MG63 (cell line): ENCODE results near the gene GPATCH11. TPM values are rescaled to one million over a fixed set of nuclear protein-coding genes. Genes with fewer than 3 reads are reported as not detected.

Source experiments
- DNase-seq: peaks from one replicate; pipeline ENCODE4 v3.0.0-alpha.2; 2020
- H3K27me3 ChIP-seq: fragments of 250-450 bp; sonication (Bioruptor Pico); 2 replicates; pipeline ENCODE4 v1.5.1; 2020; ENCODE audit warnings: mild to moderate bottlenecking, moderate library complexity
- H3K36me3 ChIP-seq: fragments of 250-450 bp; sonication (Bioruptor Pico); 2 replicates; pipeline ENCODE4 v1.5.1; 2020; ENCODE audit warnings: mild to moderate bottlenecking, moderate library complexity
- H3K4me3 ChIP-seq: fragments of 250-450 bp; sonication (Bioruptor Pico); 2 replicates; pipeline ENCODE4 v1.5.1; 2020; ENCODE audit warnings: mild to moderate bottlenecking, moderate library complexity
- H3K9me3 ChIP-seq: fragments of 250-450 bp; sonication (Bioruptor Pico); 2 replicates; pipeline ENCODE4 v1.5.1; 2020; ENCODE audit warnings: mild to moderate bottlenecking, moderate library complexity
- total RNA-seq: library from RNA; depleted of rRNA; stranded (reverse); fragments of >200 nt; shearing (Covaris generic); gene quantifications from 2 replicates; pipeline ENCODE4 v1.2.3, GENCODE V29; 2014; ENCODE audit warnings: low replicate concordance

Gene GPATCH11
- total RNA-seq, 1 experiment from 2014 or later, result 6.3 TPM

DNA sequence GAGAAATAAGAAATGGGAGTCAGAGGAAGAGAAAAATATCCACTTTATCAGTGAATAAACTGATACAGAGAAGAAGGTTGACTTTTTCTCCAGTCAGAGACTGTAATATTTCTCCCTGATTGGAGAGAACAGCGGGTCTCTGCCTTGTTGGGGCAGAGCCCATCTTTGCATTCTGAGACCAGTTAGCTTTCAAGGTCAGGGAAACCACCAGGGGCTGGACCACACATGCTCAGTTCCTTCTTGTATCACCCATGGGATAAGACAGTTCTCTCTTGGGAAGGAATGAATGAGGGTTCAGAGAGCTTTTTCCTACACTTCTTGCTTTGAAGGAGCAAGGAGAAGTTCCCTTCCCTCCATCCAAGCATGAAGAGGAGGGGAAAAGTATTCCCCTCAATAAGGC lies 12.2 kb downstream of the GPATCH11 start:
- peaks cover 40% of the 10 kb centered on the region for H3K36me3 ChIP-seq
- no peak for DNase-seq
- no peaks in the 10 kb centered on the region for H3K27me3 ChIP-seq
- H3K4me3 ChIP-seq, result no peak overlapping the region
- H3K9me3 ChIP-seq, result no peaks in the 10 kb centered on the region

DNA sequence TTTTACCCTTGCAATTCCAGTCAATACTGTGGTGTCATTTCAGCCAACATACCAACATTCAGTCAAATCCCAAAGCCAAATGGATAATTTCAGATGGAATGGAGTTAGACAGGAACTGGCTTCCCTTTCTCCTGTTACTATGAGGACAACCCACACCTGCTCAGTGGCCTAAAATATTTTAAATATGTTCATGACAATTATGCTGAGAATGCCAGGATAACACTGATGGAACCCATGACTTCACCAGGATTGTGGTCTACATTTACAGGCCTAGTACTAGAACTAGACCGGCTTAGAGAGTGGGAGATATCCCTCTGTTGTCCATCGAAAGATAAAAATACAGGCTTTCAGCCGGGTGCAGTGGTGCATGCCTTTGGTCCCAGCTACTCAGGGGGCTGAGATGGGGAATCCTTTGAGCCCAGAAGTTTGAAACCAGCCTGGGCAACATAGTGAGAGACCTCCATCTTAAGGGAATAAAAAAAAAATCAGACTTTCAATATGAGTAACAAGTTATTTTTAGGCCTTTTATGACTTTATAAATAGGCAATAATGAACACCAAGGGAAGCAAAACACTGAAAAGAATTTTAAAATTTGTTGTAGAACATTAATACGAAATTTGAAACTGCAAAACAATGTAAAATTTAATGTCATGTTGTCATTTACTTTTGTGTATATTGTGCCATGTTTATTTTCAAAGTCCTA lies 14.2 kb downstream of the GPATCH11 start:
- no peak for DNase-seq
- no peaks in the 10 kb centered on the region for H3K27me3 ChIP-seq
- H3K4me3 ChIP-seq, result no peak overlapping the region
- H3K36me3 ChIP-seq, result peaks cover 42% of the 10 kb centered on the region
- H3K9me3 ChIP-seq, result no peaks in the 10 kb centered on the region

DNA sequence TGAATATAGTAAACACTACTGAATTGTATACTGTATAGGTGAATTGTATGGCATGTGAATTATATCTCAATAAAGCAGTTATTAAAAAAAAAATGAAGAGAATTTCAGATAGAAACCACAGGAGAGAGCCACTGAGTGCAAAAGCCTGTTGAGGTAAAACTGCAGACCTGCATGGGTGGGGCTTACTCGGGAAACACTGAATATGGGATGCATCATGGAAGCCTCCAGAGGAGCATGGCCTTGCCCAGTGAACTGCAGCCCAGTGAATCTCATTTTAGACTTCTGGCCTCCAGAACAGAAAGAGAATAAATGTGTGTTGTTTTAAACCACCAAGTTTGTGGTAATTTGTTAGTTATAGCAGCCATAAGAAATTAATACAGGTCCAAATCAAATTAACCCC lies 15.7 kb downstream of the GPATCH11 start:
- Histone ChIP-seq H3K9me3 (no peaks in the 10 kb centered on the region), H3K36me3 (peaks cover 39% of the 10 kb centered on the region), H3K27me3 (no peaks in the 10 kb centered on the region), H3K4me3 (no peak overlapping the region)
- DNase-seq, result no peak

DNA sequence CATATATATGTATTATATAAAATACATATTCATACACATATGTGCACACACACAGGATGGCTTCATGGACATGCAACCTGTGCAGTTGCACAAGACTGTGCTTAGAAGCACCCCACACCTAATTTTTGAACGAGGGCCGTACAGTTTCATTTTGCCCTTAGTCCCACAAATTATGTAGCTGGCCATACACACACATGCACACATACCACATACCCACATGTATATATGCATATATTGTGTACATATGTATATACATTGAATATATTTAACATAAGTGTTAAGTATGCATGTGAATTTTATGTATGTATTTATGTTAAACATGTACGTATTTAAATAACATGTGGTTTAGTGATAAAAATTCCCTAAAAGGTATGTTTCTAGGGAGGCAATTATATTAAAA lies 18.3 kb downstream of the GPATCH11 start:
- no peaks in the 10 kb centered on the region for H3K27me3 ChIP-seq
- H3K9me3 ChIP-seq, result no peaks in the 10 kb centered on the region
- no peak for DNase-seq
- no peak overlapping the region for H3K4me3 ChIP-seq
- peaks cover 53% of the 10 kb centered on the region for H3K36me3 ChIP-seq

DNA sequence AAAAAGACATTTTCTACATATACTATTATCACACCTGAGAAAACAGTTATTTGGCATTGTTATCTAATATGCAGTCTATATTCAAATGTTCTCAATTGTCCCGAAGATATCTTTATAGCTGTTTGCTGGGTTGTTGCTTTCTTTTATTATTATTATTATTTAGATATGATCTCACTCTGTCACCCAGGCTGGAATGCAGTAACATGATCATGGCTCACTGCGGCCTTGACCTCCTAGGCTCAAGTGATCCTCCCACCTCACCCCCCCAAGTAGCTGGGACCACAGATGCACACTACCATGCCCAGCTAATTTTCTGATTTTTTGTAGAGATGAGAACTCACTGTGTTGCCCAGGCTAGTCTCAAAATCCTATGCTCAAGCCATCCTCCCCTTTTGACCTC lies 19.9 kb downstream of the GPATCH11 start:
- Histone ChIP-seq H3K27me3 (no peaks in the 10 kb centered on the region), H3K4me3 (no peak overlapping the region), H3K36me3 (peaks cover 66% of the 10 kb centered on the region), H3K9me3 (no peaks in the 10 kb centered on the region)
- DNase-seq, result no peak

DNA sequence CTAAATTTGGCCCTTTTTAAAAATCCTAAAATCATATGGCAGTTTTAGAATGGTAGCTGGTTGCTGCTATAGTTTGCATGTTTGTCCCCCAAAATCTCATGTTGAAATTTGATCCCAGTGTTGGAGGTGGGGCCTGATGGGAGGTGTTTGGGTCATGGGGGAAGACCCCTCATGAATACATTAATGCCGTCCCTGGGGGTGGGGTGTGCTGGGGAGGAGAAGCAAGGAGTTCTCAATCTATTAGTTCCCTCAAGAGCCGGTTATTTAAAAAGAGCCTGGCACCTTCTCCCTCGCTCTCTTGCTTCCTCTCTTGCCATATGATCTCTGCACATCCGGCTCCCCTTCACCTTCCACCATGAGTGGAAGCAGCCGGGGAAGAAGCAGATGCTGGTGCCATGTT lies 20.8 kb downstream of the GPATCH11 start:
- Histone ChIP-seq H3K9me3 (no peaks in the 10 kb centered on the region), H3K36me3 (peaks cover 72% of the 10 kb centered on the region), H3K27me3 (no peaks in the 10 kb centered on the region), H3K4me3 (no peak overlapping the region)
- no peak for DNase-seq

DNA sequence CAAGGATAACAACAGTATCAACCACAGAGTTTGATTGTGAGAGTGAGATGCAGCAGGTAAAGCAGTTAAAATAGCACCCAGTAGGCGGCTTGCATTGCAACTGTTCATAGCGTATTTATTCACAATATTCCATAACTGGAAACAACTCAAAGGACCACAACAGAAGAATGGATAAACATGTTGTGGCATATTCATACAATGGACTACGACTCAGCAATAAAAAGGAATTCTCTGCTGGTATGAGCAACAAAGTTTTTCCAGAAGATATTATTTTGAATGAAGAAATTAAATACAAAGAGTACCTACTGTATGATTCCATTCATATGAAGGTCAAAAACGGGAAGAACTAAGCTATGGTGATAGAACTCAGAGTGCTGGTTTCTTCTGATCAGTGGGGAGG lies 25.2 kb downstream of the GPATCH11 start:
- no peaks in the 10 kb centered on the region for H3K9me3 ChIP-seq
- DNase-seq, result no peak
- peaks cover 65% of the 10 kb centered on the region for H3K36me3 ChIP-seq
- no peaks in the 10 kb centered on the region for H3K27me3 ChIP-seq
- no peak overlapping the region for H3K4me3 ChIP-seq

DNA sequence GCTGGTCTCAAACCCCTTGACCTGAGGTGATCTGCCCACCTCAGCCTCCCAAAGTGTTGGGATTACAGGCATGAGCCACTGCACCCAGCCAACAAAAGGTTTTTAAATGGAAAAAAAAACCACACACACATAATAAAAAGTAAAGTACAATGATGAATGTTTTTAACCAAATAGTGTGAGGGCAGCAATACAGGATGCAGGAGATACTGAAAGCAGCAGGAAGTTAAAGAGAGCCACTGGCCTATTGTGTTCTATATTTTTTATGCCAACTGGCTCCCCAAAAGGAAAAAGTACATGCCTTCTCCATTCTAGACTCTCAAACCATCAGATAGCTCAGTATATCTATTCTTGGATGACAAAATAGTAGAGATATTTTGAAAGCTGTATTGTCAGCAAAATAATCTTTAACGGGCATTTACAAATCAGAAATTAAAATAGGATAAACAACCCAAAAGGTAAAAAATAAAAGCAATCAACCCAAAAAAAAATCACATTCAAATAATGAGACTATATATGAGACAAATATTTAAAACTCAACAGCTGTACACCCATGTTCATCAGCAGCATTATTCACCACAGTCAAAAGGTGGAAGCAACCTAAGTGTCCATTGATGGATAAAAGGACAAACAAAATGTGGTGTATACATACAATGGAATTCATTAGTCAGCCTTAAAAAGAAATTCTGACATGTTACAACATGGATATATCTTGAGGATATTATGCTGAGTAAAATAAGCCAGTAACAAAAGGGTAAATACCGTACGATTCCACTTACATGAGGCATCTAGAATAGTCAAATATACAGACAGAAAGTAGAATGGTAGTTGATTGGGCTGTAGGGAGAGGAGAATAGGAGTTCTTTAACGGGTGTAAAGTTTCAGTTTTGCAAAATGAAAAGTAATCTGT lies 26.2 kb downstream of the GPATCH11 start:
- Histone ChIP-seq H3K9me3 (no peaks in the 10 kb centered on the region), H3K4me3 (no peak overlapping the region), H3K27me3 (no peaks in the 10 kb centered on the region), H3K36me3 (peaks cover 64% of the 10 kb centered on the region)
- DNase-seq, result no peak

DNA sequence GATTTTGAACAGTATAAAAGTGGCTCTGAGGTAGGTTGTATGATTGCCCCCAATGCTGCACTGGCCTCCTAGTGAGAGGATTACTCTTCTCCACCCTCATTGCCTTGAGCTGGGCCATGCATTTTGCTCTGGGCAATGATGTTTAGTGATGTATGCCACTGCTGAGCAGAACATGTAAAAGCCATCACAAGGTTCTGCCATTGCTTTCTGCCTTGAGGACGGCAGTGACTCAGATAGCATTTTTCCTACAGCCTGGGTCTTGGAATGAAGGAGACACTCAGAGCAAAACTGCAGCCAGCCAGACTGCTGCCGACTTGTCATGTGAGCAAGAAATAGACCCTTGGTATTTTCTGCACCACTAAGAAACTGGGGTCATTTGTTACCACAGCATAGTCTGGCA lies 27.6 kb downstream of the GPATCH11 start:
- peaks cover 63% of the 10 kb centered on the region for H3K36me3 ChIP-seq
- no peaks in the 10 kb centered on the region for H3K27me3 ChIP-seq
- H3K4me3 ChIP-seq, result no peak overlapping the region
- no peak for DNase-seq
- no peaks in the 10 kb centered on the region for H3K9me3 ChIP-seq

DNA sequence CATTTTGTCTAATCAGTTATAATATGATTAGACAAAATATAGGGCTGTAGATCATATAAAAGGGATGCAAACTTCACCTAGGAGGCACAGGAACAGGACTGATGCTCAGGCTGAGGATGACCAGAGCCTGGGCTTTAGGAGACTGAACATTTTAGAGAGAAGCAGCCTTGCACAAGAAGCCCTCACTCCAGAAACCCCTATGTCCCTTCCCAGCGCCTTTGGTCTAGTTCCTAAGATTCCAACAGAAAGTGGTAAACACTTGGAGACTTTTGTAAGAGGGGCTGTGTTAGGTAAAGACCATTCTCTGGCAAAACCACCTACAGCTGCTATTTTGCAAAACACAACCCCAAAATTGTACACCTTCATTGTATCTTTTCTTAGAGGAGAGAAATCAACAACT lies 33.2 kb downstream of the GPATCH11 start:
- no peaks in the 10 kb centered on the region for H3K27me3 ChIP-seq
- H3K4me3 ChIP-seq, result no peak overlapping the region
- no peak for DNase-seq
- peaks cover 41% of the 10 kb centered on the region for H3K36me3 ChIP-seq
- H3K9me3 ChIP-seq, result no peaks in the 10 kb centered on the region

DNA sequence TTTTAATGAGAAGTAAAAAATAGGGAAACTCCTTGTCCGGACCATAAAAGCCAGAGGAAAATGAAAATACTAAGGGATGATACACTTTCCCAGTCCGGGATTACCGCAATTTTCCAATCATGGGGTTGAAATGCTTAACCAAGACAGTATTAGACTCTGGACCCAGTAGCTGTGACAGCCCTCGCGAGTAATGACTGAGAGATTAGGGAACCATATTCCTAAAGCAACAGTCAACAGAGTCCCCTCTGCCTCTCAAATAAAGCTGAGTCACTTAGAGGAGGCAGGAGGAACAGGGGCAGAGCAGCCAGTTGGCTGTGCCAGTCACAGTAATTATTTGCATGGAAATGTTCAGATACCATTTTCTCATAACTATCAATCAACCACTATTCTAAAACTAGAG lies 34.8 kb downstream of the GPATCH11 start:
- DNase-seq, result no peak

DNA sequence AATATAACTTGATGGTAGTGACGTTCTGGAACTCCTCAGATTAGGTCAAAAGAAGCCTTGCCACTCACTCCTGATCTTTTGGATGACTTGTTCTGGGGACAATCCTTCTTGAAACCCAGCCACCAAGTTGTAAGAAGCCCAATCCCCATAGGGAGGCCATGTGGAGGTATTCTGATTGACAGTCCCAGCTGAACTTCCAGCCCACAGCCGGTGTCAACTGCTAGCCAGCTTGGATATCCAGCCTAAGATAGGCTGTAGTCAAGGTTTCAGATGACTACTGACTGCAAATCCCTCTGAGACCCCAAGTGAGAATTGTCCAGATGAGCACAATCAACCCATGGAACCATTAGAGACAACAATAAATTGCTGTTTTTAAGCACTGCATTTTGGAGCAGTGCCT lies 41.1 kb downstream of the GPATCH11 start:
- no peak for DNase-seq
- Histone ChIP-seq H3K4me3 (no peak overlapping the region), H3K36me3 (peaks cover 46% of the 10 kb centered on the region), H3K9me3 (no peaks in the 10 kb centered on the region), H3K27me3 (no peaks in the 10 kb centered on the region)

More for the DNA sequence above, 34.8 kb downstream of the GPATCH11 start:
- Histone ChIP-seq H3K9me3 (no peaks in the 10 kb centered on the region), H3K4me3 (no peak overlapping the region), H3K36me3 (peaks cover 41% of the 10 kb centered on the region), H3K27me3 (no peaks in the 10 kb centered on the region)

DNA sequence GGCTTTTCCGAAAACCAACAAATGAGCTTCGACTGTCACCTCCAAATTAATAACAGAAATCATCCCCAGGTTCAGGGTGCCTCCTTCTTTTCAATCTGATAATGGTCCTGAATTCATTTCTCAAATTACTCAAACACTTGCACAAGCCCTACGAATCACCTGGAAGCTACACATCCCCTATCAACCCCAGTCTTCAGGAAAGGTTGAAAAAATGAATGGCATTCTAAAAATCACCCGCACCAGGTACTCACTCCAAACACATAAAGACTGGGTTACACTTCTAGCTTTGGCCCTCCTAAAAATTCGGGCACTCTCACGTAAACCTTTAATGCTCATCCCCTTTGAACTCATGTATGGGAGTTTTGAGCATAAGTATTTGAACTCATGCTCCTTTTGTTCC lies 48.6 kb downstream of the GPATCH11 start:
- H3K36me3 ChIP-seq, result peaks cover 77% of the 10 kb centered on the region
- H3K4me3 ChIP-seq, result no peak overlapping the region
- H3K9me3 ChIP-seq, result no peaks in the 10 kb centered on the region
- DNase-seq, result no peak
- H3K27me3 ChIP-seq, result no peaks in the 10 kb centered on the region

DNA sequence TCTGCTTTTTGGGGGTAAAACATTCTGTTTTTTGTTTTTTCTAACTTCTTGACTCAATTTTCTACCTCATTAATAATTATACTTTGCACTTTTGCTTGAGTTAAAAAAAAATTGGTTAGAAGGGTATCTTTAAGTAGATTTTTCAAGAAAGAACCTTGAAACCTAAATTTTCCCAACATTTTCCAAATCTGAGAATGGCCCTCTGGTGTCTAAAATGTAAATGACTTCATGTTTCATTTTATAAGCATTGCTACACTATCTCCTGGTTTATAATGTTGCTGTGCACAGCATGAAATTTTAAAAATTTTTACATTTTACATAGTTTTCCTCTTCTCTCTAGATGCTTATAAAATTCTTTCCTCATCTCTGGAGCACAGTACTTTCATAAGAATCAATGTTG lies 58.2 kb downstream of the GPATCH11 start:
- Histone ChIP-seq H3K36me3 (peaks cover 73% of the 10 kb centered on the region), H3K9me3 (no peaks in the 10 kb centered on the region), H3K27me3 (no peaks in the 10 kb centered on the region), H3K4me3 (no peak overlapping the region)
- no peak for DNase-seq

DNA sequence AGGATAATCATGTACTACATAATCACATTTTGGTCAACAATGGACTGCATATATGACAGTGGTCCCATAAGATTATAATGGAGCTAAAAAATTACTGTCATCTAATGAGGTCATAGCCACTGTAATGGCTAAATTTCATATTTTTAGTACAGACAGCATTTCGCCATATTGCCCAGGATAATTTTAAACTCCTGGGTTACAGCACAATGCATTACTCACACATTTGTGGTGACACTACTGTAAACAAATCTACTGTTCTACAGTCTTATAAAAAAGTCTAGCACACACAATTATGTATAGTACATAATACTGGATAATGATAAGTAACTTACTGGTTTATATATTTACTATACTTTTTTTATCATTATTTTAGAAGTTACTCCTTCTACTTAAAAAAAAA lies 59.7 kb downstream of the GPATCH11 start:
- DNase-seq, result no peak
- Histone ChIP-seq H3K27me3 (no peaks in the 10 kb centered on the region), H3K36me3 (peaks cover 75% of the 10 kb centered on the region), H3K9me3 (no peaks in the 10 kb centered on the region), H3K4me3 (no peak overlapping the region)

DNA sequence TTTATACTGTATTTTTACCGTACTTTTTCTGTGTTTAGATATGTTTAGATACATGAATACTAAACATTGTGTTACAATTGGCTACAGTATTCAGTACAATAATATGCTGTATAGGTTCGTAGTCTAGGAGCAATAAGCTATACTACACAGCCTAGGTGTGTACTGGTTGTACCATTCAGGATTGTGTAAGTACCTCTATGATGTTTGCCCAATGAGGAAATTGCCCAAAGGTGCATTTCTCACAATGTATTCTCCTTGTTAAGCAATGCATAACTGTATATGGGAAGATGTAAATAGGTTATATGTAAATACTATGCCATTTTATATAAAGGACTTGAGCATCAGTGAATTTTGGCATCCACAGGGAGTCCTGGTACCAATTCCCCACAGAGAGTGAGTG lies 61.7 kb downstream of the GPATCH11 start:
- Histone ChIP-seq H3K36me3 (peaks cover 64% of the 10 kb centered on the region), H3K27me3 (no peaks in the 10 kb centered on the region), H3K4me3 (no peak overlapping the region), H3K9me3 (no peaks in the 10 kb centered on the region)
- DNase-seq, result no peak

DNA sequence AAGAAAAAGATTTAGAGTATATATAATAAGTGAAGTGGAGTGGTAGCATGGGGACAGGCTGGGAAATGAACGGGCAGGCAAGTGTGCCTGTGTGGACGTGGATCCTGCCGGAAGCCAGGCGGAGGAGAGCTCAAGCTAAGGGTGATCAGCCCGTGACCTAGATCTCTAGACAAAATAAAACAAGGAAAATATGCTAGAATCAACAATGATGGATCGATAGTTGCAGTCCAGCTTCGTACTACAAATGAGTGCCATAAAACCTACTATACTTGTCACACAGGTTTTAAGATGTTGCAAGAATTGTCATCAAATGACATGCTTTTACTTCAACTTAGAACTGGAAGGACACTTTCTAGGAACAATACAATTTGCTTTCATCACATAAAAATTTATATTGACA lies 64.0 kb downstream of the GPATCH11 start:
- no peak overlapping the region for H3K4me3 ChIP-seq
- H3K36me3 ChIP-seq, result peaks cover 50% of the 10 kb centered on the region
- DNase-seq, result no peak
- H3K9me3 ChIP-seq, result no peaks in the 10 kb centered on the region
- no peaks in the 10 kb centered on the region for H3K27me3 ChIP-seq
